CD4-positive, alpha-beta T cell treated with Interleukin-4 for 1 hour (primary cell): ENCODE measurements around the gene COBLL1.

Source experiments
- DNase-seq, 2 donors: peaks; one replicate each; pipeline ENCODE4 v3.0.0-alpha.2; 2020 to 2022

The COBLL1 gene

GRCh38 chr2:164785457-164785856 is 56.2 kb downstream of the COBLL1 start:
- DNase-seq = no peak

GRCh38 chr2:164784376-164784775 is 57.2 kb downstream of the COBLL1 start:
- no peak for DNase-seq

GRCh38 chr2:164782323-164782722 is 59.3 kb downstream of the COBLL1 start:
- no peak for DNase-seq

GRCh38 chr2:164781394-164781793 is 60.2 kb downstream of the COBLL1 start:
- DNase-seq = no peak

GRCh38 chr2:164780611-164781178 is 60.9 kb downstream of the COBLL1 start:
- no peak for DNase-seq

- no peak for DNase-seq
These were observed 62.1 kb downstream of the COBLL1 start for GRCh38 chr2:164779383-164780057.

GRCh38 chr2:164778723-164779122 is 62.9 kb downstream of the COBLL1 start:
- DNase-seq = no peak

- no peak for DNase-seq
These were observed 63.7 kb downstream of the COBLL1 start for GRCh38 chr2:164777847-164778461.

GRCh38 chr2:164773635-164774034 is 68.0 kb downstream of the COBLL1 start:
- DNase-seq = no peak

GRCh38 chr2:164773091-164773490 is 68.5 kb downstream of the COBLL1 start:
- DNase-seq = no peak

GRCh38 chr2:164771897-164772296 is 69.7 kb downstream of the COBLL1 start:
- no peak for DNase-seq

GRCh38 chr2:164770421-164770916 is 71.2 kb downstream of the COBLL1 start:
- no peak for DNase-seq

GRCh38 chr2:164766954-164767320 is 74.7 kb downstream of the COBLL1 start:
- no peak for DNase-seq

GRCh38 chr2:164766216-164766953 is 75.2 kb downstream of the COBLL1 start:
- DNase-seq = peak in 1 of 2 donors; percentile 12

GRCh38 chr2:164764996-164765395 is 76.6 kb downstream of the COBLL1 start:
- no peak for DNase-seq

GRCh38 chr2:164764474-164764873 is 77.1 kb downstream of the COBLL1 start:
- no peak for DNase-seq

- no peak for DNase-seq
These were observed 78.2 kb downstream of the COBLL1 start for GRCh38 chr2:164763431-164763830.

- DNase-seq = no peak
These were observed 79.7 kb downstream of the COBLL1 start for GRCh38 chr2:164761737-164762460.

- peak in 1 of 2 donors; percentile 70 for DNase-seq
These were observed 80.4 kb downstream of the COBLL1 start for GRCh38 chr2:164761201-164761600.

GRCh38 chr2:164760179-164760578 is 81.4 kb downstream of the COBLL1 start:
- DNase-seq = no peak

GRCh38 chr2:164757934-164758695 is 83.5 kb downstream of the COBLL1 start:
- no peak for DNase-seq

- DNase-seq = no peak
These were observed 84.8 kb downstream of the COBLL1 start for GRCh38 chr2:164756773-164757172.
